Brain microvascular endothelial cell (primary cell): ENCODE results near the gene CENPVL2.
"Not testable (repeated sequence)": the region's sequence is repeated elsewhere in the genome, so short reads cannot be mapped to it uniquely, and the experiment has no call there.

Experiments
- DNase-seq: peaks from one replicate; pipeline ENCODE4 v3.0.0-alpha.2; 2020
- H3K27ac ChIP-seq: fragments of 250-450 bp; sonication (Bioruptor Pico); 2 replicates; pipeline ENCODE4 v1.5.1; 2020; ENCODE audit warnings: mild to moderate bottlenecking, moderate library complexity
- H3K27me3 ChIP-seq: fragments of 250-450 bp; sonication (Bioruptor Pico); replicated peaks from 2 replicates; pipeline ENCODE4 v1.5.1; 2020; ENCODE audit warnings: mild to moderate bottlenecking
- H3K36me3 ChIP-seq: fragments of 250-450 bp; sonication (Bioruptor Pico); replicated peaks from 2 replicates; pipeline ENCODE4 v1.5.1; 2020; ENCODE audit warnings: mild to moderate bottlenecking
- H3K4me3 ChIP-seq: 2 replicates; pipeline ENCODE4 v1.5.1; 2011; ENCODE audit warnings: low read depth, mild to moderate bottlenecking, control low read depth, low read length, moderate library complexity
- CTCF ChIP-seq: IDR thresholded peaks from 2 replicates; pipeline ENCODE4 v1.5.1; 2011; ENCODE audit warnings: low read depth, mild to moderate bottlenecking, moderate library complexity, low read length, control low read depth, inconsistent platforms; ENCODE audit errors: missing control alignments
- in situ Hi-C: cut with HindIII; loops from 2 replicates; pipeline ENCODE4 v1.10.0; 2017; ENCODE audit warnings: low sequenced_read_pairs, low pct_ligation_motif_present

The CENPVL2 gene

GRCh38 chrX:51682720-51683062 is at the start of gene CENPVL2:
TSS of gene CENPVL2 (minus strand) at chrX:51682831. CDS start at chrX:51682831, 0 bp downstream.
- H3K36me3 ChIP-seq, H3K27ac ChIP-seq, DNase-seq, in situ Hi-C loops, H3K4me3 ChIP-seq, H3K27me3 ChIP-seq: not testable (repeated sequence)

DNA sequence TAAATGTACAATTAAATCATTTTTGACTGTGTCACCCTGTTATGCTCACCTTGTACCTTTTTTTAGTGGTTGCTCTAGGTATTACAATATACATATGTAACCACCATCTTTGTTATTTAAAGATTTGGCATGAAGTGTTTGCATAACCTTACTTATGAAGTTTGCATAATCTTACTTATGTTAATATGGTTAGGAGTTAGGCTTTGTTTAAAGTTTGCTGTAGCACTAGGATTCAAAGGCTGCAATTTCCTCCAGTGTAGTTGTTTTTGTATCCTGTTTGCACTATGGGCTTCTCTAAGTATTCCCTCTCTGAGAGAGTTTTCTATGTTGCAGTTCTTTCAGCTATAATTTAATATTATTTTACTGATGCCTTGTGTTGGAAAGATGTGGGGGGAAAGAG is 45.6 kb upstream of the CENPVL2 start:
- Histone ChIP-seq H3K27ac (no peak overlapping the region), H3K36me3 (no peaks in the 10 kb centered on the region), H3K4me3 (no peak overlapping the region), H3K27me3 (no peaks in the 10 kb centered on the region)
- no peak for TF ChIP-seq CTCF
- DNase-seq = no peak
- in situ Hi-C loops = no loop called here

GRCh38 chrX:51712943-51713647 is 30.5 kb upstream of the CENPVL2 start:
- DNase-seq, H3K27me3 ChIP-seq, H3K36me3 ChIP-seq, in situ Hi-C loops, H3K4me3 ChIP-seq, H3K27ac ChIP-seq: not testable (repeated sequence)

- DNase-seq, H3K36me3 ChIP-seq, in situ Hi-C loops, H3K4me3 ChIP-seq, H3K27me3 ChIP-seq, H3K27ac ChIP-seq: not testable (repeated sequence)
Measured at GRCh38 chrX:51710277-51711164, 27.9 kb upstream of the CENPVL2 start, which contains the start of gene CENPVL1. TSS of gene CENPVL1 (plus strand) at chrX:51710512. CDS start at chrX:51710512, 0 bp downstream.

DNA sequence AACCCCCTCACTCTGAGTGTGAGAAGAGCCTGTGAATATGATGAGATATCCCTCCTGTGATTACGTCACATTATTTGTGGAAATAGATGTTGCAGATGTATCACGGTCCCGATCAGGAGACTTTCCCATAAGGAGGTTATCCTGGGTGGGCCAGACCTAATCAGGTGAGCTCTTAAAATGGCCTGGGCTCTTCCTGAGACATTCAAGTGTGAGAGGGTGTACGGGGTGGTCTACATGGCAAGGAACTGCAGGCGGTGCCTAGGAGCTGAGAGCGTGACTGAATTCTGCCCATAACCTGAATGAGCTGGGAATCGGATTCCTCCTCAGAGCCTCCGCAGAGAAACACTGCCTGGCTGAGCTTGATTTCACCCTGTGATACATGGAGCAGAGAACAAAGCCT is 14.8 kb upstream of the CENPVL2 start:
- no peak overlapping the region for H3K27ac ChIP-seq
- DNase-seq = no peak
- TF ChIP-seq CTCF = no peak
- no peaks in the 10 kb centered on the region for H3K27me3 ChIP-seq
- no peak overlapping the region for H3K4me3 ChIP-seq
- in situ Hi-C loops = no loop called here
- no peaks in the 10 kb centered on the region for H3K36me3 ChIP-seq

DNA sequence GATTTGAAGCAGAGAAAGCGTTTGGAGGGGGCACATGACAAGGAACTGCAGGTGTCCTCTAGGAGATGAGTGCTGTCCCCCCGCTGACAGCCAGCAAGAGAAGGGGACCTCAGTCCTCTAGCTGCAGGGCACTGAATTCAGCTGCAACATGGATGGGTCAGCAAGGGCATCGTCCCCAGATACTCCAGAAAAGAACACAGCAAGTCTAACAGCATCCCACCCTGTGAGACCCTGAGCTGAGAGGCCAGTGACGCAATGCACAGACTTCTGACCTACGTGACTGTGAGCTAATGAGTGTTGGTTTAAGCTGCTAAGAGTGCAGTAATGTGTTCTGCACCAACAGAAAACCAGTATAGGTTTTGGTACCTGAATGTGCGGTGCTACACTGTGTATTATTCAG is 11.6 kb upstream of the CENPVL2 start:
- no peak for TF ChIP-seq CTCF
- Histone ChIP-seq H3K4me3 (no peak overlapping the region), H3K36me3 (no peaks in the 10 kb centered on the region), H3K27me3 (no peaks in the 10 kb centered on the region), H3K27ac (no peak overlapping the region)
- no peak for DNase-seq
- in situ Hi-C loops = no loop called here

DNA sequence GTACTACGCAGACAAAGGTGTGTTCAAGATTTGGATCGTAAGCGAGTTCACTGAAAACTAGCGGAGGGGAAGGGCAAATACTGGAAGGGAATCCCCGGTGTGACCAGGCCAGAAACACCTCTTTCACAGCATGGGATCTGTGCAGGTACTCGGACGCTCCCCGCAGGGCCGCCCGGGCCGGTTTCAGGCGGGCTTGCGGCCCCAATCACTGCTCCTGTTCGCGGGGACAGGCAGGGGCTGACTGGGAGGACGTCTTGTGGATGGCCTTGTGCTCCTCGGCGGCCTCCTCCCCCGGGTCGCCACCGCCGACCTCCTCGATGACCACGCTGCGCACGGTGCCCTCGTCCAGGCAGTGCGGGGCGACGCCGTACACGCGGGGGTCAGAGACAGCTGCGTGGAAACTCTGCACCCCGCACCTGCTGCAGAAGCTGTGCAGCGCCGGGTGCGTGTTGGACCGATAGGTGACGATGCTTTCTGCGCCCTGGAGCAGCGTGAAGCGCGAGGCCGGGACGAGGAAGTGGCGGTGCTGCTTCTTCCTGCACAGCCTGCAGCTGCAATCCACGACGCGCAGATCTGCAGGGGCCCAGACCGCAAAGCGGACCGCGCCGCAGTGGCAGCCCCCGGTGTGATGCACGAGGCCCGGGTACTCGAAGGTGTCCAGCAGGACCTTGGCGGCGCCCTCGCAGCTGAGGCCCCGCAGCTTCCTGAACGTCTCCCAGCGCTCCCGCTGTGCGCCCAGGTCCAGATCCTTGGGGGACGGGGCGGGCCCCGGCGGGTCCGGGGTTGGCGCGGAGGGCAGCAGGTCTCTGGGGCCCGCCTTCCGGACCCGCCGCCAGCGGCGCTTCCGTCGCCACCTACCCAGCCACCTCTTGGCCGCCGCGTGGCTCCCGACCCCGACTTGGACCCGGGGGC is 567 bp downstream of the CENPVL2 start:
- H3K27ac ChIP-seq, in situ Hi-C loops, H3K4me3 ChIP-seq, H3K36me3 ChIP-seq, H3K27me3 ChIP-seq, DNase-seq: not testable (repeated sequence)

DNA sequence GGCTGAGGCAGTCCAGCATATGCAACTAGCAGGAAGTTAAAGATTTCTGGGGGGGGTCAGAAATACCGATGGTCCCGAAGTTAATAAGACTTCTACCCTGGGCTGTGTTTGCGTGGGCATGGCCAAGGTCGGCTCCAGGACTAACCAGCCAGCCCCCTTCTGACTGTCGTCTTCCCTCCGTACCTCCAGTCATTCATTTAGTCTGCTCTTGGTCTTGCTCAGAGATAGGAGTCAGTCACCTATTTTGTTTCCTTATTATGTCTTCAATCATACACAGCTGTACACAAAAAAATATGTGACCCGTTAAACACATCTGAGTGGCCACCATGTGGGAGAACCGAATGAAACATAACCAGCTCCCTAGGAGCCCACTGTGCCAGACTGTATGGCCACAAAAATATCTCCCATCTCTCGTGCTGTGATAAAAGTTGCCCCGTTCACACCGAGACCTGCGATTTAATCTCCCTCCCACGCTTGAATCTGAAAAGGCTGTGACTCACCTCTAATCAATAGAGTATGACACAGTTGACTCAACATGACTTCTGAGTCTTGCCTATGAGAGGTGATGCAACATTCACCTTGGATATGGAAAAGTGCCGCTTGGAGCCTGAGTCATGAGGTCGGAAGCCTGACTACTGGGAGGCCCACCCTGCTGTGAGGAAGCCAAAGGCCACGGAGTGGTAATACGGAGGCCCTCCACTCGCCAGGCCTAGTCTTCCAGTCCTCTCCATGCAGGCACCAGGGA is 2.8 kb downstream of the CENPVL2 start:
- DNase-seq, H3K27ac ChIP-seq, in situ Hi-C loops, H3K27me3 ChIP-seq, H3K4me3 ChIP-seq, H3K36me3 ChIP-seq: not testable (repeated sequence)
